Limb (tissue), 2 donors: ENCODE data around the gene VDR.

Experiments
- DNase-seq, 2 donors: peaks; one replicate each; pipeline ENCODE4 v3.0.0-alpha.2; 2016; ENCODE audit errors: extremely low spot score in 2 of 2

The VDR gene

GRCh38 chr12:47870175-47870781 is 34.5 kb downstream of the VDR start:
- no peak for DNase-seq

DNA sequence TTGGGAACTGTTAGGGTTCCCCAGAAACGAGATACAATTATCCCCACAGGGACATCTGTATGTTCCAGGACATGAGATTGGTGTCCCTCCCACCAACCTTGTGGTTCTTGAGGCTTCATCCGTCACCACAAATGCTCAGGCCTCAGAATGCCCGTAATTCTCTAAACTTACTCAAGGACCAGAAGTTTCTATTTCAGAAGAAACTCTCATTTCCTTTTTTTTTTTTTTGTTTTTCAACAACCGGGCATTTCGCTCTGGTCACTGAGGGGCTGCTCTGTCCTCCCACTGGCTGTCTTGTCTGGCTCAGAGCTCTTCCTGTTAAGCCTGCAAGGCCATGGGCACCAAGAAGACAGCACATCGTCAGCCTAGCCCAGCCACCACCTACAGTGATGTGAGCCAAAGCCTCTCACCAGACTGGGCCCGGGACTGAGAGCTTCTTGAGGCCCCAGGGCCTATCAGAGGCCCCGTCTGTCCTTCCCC is 36.2 kb downstream of the VDR start:
- DNase-seq, result no peak

- no peak for DNase-seq
Observed at GRCh38 chr12:47868041-47868440, 36.8 kb downstream of the VDR start.

DNA sequence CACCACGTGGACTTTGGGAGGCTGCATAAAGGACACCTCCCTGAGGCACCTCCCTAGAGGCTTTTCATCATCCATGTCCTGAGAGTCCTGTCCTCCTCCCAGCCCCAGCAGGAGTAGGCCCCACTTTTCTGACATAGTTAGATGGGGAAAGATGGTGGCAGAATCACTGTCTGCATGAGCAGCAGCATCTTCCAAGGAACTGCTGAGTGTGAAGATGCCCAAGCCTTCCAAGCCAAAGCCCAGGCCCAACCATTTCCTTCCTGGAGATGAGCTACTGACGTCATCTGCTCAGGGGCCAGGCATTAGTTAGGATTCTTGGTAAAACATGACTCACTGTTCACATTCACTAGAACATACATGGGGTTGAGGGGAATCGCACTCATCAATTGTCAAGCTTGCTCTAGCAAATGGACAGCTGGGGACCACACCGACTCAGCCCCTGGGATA is 37.3 kb downstream of the VDR start:
- DNase-seq, result no peak

DNA sequence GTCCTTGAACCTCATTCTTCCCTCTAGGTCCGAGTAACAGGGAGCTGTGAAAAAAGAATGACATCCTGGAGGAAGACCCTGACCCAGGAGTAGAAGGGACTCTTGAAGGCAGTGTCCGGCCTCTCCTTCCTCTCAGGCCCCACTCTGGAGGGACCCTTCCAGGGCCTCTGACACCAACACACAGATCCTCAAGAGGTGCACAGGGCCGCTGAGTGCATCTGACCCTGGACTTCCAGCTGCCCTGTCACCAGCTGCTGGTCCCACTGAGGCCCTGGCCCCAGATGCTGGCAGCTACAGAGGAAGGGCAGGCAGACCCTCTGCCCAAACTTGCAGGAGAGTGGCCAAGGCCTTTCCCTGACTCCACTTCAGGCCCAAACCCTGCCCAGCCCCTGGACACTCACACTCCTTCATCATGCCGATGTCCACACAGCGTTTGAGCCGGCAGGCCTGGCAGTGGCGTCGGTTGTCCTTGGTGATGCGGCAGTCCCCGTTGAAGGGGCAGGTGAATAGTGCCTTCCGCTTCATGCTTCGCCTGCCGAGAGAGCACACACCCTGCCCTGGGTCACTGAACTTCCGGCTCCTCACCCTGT is 40.1 kb downstream of the VDR start:
- DNase-seq, result no peak

DNA sequence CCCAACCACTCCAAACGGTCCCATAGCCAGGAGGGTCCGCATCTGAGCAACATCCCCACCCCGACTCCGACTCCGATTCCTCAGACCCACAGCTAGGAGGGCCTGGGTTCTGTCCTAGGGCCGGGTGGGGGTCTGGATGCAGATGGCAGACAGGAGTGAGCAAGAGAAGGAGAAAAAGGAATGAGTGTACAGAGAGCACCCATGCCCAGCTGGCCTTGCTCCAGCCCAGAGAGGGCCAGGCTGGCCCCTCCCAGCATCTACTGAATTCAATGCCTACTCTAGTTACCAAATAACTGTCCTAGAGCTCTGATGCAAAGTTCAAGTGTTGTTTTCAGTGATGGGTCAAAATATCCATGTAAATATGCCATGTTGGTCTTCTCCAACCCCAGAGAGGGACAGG is 40.8 kb downstream of the VDR start:
- no peak for DNase-seq

- DNase-seq, result no peak
Observed at GRCh38 chr12:47863467-47863866, 41.3 kb downstream of the VDR start.

DNA sequence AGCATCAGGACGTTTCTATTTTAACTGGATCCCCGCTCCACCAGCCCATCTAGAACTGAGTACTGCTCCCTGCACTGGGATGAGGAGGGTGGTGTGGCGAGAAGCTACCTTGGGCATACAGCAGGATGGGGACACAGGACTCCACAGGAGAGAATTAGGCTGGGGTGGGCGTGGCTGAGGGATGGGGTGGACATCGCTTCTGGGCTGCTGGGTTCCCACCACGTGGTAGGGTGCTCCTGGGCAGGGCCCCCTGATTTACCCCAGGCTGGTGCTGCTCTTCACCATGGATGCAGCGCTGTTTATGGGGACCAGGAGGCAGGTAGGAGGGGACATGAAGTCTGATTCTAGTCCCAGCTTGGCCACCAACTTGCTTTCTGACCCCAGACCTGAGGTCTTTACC is 41.9 kb downstream of the VDR start:
- no peak for DNase-seq

DNA sequence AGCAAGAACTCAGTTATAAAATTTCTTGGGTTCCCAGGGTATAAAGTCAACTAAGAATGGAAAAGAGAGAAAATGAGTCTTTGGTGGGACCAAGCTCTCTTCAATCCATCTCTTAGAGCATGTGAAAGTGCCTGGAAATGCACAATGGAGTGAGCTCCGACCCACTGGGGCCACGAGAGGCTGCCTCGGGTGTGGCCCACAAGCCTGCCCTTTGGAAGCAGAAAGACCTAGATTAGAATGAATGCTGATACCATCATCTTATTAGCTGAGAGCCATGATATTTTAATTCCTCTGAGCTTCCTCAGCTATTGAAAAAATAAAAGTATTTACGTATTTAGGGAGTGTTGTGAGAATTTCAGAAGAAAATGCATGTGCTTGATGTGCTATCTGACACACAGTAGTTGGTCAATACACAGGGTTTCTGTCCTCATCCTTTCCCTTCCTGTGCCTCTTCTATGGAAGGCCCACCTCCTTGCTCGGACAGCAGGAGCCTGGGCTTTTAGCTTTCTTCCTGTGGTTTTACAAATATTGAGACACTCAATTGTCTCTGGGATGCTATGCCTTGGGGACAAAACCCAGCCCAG is 42.5 kb downstream of the VDR start:
- DNase-seq, result no peak

GRCh38 chr12:47860873-47861272 is 43.9 kb downstream of the VDR start:
- DNase-seq, result no peak

GRCh38 chr12:47860279-47860841 is 44.4 kb downstream of the VDR start:
- no peak for DNase-seq

DNA sequence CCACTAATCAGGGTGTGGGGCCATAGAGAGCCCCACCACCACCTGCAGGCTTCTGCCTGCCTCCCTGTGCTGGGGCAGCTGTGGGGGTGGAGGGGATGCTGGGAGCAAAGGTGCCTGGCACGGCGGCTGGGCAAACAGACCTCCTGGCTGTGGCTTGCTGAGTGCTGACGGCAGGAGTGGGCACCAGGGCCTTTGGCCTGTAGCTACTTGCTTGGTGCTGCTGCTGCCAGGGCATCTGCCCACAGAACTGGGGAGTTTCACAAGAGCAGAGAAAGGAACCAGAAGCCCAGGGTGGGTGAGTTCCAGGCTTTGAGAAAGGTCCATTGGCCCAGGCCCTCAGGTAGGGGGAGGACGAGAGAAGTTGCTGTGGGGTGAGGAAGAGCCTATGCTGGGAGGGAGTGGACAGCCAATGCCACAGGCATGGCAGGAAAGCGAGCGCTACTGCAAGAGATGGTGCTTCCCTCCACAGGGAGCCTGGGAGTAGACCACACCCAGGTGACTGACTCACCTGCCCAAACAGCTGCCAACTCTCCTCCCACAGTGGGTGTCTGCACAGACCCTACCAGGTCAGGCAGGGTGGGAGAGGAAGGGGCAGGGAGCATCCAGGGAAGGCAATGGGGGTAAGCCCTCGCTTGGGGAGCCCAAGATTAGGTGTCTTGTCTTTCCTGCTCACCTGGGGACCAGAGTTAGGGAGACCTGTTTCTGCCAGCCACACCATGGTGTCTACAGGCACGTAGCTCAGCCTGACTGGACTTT is 46.1 kb downstream of the VDR start:
- no peak for DNase-seq

DNA sequence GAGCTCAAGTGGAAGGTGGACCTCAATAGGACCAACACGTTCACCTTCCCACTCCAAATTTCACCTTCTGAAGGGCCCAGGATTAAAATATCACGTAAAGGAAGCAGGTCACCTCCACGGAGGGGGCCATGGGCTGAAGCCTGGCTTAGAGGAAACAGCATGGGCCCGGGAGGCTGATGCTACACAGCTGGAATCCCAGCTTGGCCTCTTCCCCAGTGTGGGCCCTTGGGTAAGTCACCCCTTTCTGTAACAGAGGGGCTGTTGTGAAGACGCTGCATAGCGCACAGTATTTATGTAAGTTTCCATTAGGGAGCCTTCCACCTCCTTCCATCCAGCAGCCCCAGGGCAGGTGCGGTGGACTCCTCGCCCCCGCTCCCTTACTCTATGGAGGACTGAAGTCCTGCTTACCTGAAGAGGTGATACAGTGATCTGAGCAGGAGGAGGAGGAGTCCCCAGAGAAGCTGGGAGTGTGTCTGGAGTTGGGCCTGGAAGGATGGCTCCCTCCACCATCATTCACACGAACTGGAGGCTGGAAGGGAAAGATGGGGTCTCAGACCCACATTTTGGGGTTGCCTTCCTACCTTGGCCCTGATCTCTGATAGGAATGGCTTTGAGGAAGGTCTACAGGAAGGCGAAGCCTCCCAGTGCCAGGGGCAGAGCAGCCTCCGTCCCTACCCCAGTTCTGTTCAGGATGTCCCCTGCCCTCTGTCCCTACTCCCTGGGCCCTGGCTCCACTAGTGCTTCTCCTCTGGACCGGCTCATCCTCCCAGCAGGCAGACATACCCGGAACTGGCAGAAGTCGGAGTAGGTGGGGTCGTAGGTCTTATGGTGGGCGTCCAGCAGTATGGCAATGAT is 47.8 kb downstream of the VDR start:
- DNase-seq, result no peak

GRCh38 chr12:47856094-47856493 is 48.7 kb downstream of the VDR start:
- no peak for DNase-seq

DNA sequence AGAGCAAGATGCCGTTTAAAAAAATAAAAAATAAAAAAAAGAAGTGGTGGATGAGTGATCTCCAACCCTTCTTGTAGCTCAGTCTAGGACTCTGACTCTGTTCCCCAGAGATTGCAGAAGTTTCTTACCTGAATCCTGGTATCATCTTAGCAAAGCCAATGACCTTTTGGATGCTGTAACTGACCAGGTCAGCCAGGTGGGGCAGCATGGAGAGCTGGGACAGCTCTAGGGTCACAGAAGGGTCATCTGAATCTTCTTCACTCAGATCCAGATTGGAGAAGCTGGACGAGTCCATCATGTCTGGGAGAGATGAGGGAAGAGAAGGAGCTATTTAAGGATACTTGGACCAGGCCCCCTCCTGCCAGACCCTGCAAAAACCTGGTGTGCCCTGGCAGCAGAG is 49.3 kb downstream of the VDR start:
- no peak for DNase-seq

- no peak for DNase-seq
Observed at GRCh38 chr12:47854531-47854930, 50.3 kb downstream of the VDR start.

- DNase-seq, result no peak
Observed at GRCh38 chr12:47852096-47852571, 52.7 kb downstream of the VDR start.

DNA sequence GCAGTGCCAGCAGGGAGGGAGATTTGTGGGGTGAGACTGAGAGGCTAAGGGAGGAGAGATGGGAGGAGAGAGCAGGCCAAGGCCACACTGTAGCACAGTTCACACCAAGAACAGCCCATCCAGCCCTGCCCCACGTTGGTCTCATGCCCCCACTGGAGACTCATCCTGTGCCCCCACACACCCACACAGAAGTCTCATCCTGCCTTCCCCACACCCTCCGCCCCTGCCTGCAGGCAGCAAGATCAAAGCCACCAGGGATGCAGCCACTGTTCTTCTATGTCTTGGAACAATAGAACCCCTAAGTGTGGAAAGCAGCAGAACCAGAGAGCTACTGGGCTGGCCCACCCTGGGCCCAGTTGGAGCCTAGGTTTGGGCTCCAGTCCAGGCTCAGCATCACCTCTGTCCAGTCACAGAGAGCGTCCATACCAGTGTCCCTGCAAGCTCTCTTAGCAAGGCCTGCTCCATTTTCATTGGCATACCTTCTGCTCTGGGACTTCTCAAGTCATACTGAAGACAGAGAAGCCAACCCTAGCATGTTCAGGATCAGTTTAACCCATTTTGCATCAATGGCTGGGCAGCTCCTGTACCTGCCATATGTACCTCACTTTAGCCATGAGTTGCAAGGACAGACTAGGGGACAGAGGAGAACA is 53.4 kb downstream of the VDR start:
- no peak for DNase-seq

GRCh38 chr12:47850153-47851084 is 54.4 kb downstream of the VDR start:
- DNase-seq, result no peak
